K562 (cell line): ENCODE results near the gene NTRK1. TPM values are rescaled to one million over a fixed set of nuclear protein-coding genes. Genes with fewer than 3 reads are reported as not detected.

Source experiments
- CHD1 ChIP-seq: fragments of 200-600 bp; sonication (generic); IDR thresholded peaks from one replicate; pipeline ENCODE4 v1.6.1; 2012; ENCODE audit warnings: mild to moderate bottlenecking, moderate library complexity, low read length, inconsistent platforms
- DACH1 ChIP-seq: fragments of 450-650 bp; IDR thresholded peaks from 2 replicates; pipeline ENCODE4 v1.6.1; 2018; ENCODE audit not compliant: partially characterized antibody
- LARP7 ChIP-seq: fragments of 450-650 bp; IDR thresholded peaks from 2 replicates; pipeline ENCODE4 v1.6.1; 2016
- MAZ ChIP-seq, 2 experiments: fragments of 450-650 bp in 1 of 2; sonication (generic) in 1 of 2; formaldehyde crosslinking; IDR thresholded peaks in 1 of 2; conservative IDR thresholded peaks in 1 of 2; 2 replicates each; pipeline versions ENCODE4 v1.4.0 to v1.5.0; 2020; ENCODE audit warnings: mild to moderate bottlenecking in 1 of 2, missing genetic modification reagents in 1 of 2
- MBD1 ChIP-seq: fragments of 250-450 bp; sonication (Bioruptor Pico); IDR thresholded peaks from 2 replicates; pipeline ENCODE4 v1.8.0; 2022; ENCODE audit warnings: inconsistent platforms
- MNT ChIP-seq, 2 experiments: fragments of 450-650 bp; conservative IDR thresholded peaks; 2 replicates each; pipeline ENCODE4 v1.6.1; 2017; ENCODE audit warnings: mild to moderate bottlenecking in 2 of 2, moderate library complexity in 2 of 2
- NCOA2 ChIP-seq, 2 experiments: fragments of 450-650 bp; IDR thresholded peaks; 2 replicates each; pipeline ENCODE4 v1.6.1; 2018; ENCODE audit warnings: mild to moderate bottlenecking in 2 of 2, moderate library complexity in 1 of 2; ENCODE audit not compliant: partially characterized antibody in 2 of 2
- NONO ChIP-seq, 2 experiments: fragments of 200-400 bp in 1 of 2; fragments of 450-650 bp in 1 of 2; formaldehyde crosslinking in 1 of 2; IDR thresholded peaks; 2 replicates each; pipeline ENCODE4 v1.6.1; 2017; ENCODE audit warnings: low read depth in 2 of 2, mild to moderate bottlenecking in 2 of 2, moderate library complexity in 2 of 2, low read length in 1 of 2
- PCBP1 ChIP-seq: fragments of 200-400 bp; formaldehyde crosslinking; IDR thresholded peaks from 2 replicates; pipeline ENCODE4 v1.6.1; 2018; ENCODE audit warnings: mild to moderate bottlenecking, low read depth, low read length; ENCODE audit not compliant: poor library complexity, severe bottlenecking
- POLR2G ChIP-seq: fragments of 200-400 bp; formaldehyde crosslinking; IDR thresholded peaks from 2 replicates; pipeline ENCODE4 v1.6.1; 2017; ENCODE audit warnings: low read depth, mild to moderate bottlenecking, antibody characterized with exemption, low read length, moderate library complexity
- RBBP5 ChIP-seq: fragments of 200-600 bp; sonication (generic); IDR thresholded peaks from 2 replicates; pipeline ENCODE4 v1.6.1; 2012; ENCODE audit warnings: borderline replicate concordance, mild to moderate bottlenecking, low read length, control low read depth, inconsistent platforms; ENCODE audit not compliant: insufficient read depth, poor library complexity, severe bottlenecking
- SMARCA4 ChIP-seq: fragments of 450-650 bp; IDR thresholded peaks from 2 replicates; pipeline ENCODE4 v1.6.1; 2016
- SRF ChIP-seq, 2 experiments: fragments of 250-450, 450-650 bp in 1 of 2; sonication (Bioruptor Pico) in 1 of 2; sonication (generic) in 1 of 2; formaldehyde crosslinking; IDR thresholded peaks; 2 replicates each; pipeline versions ENCODE4 v1.5.0 to v1.5.1; 2020 to 2022; ENCODE audit warnings: mild to moderate bottlenecking in 1 of 2, missing genetic modification reagents in 1 of 2
- TAL1 ChIP-seq: fragments of 450-650 bp; IDR thresholded peaks from 2 replicates; pipeline ENCODE4 v1.6.1; 2016; ENCODE audit warnings: mild to moderate bottlenecking
- ZBTB7A ChIP-seq: IDR thresholded peaks from 2 replicates; pipeline ENCODE4 v1.6.1; 2011; ENCODE audit warnings: low read depth, mild to moderate bottlenecking, low read length, moderate library complexity, borderline replicate concordance; ENCODE audit not compliant: control insufficient read depth
- ZKSCAN1 ChIP-seq: fragments of 150-350 bp; IDR thresholded peaks from 2 replicates; pipeline ENCODE4 v1.6.1; 2016; ENCODE audit warnings: low read depth, low read length
- polyA plus RNA-seq, 8 experiments: library from polyadenylated mRNA; depleted of rRNA in 4 of 8; stranded (reverse) in 5 of 8; unstranded in 3 of 8; fragments of >200 nt; fragmentation: Nextera tagmentation in 2 of 8; fragmentation: Illumina TruSeq in 1 of 8; extraction: Ambion mirVana in 2 of 8; extraction: Trizol in 1 of 8; gene quantifications; 2 replicates each; pipeline versions ENCODE4 v1.2.1 to v1.2.3, GENCODE V29; 2011 to 2014; ENCODE audit warnings: inconsistent platforms in 1 of 8, missing spikeins in 1 of 8
- total RNA-seq, 7 experiments: library from RNA; depleted of rRNA in 6 of 7; stranded (reverse); fragments of >200 nt in 6 of 7; fragmentation: Illumina TruSeq in 2 of 7; extraction: Trizol in 2 of 7; gene quantifications; 2 replicates each; pipeline versions ENCODE4 v1.2.1 to v1.2.3, GENCODE V29; 2011 to 2021; ENCODE audit warnings: low replicate concordance in 1 of 7
- TF ChIP-seq, protein P1 (sequence below): fragments of 250-450 bp; sonication (Bioruptor Pico); IDR thresholded peaks from 2 replicates; pipeline ENCODE4 v1.8.0; 2021; ENCODE audit warnings: moderate library complexity, mild to moderate bottlenecking, inconsistent platforms
- TF ChIP-seq, protein P2 (sequence below): fragments of 450-650 bp; IDR thresholded peaks from 2 replicates; pipeline ENCODE4 v1.6.1; 2018; ENCODE audit not compliant: partially characterized antibody

The NTRK1 gene
- total and polyA plus RNA-seq, 9 of the 15 experiments (the other 6 are each of a cell fraction or from before 2014, with no cell fraction given), result 0.46 to 30.0 (median 7.9) TPM

- no peak for TF ChIP-seq LARP7
- TF ChIP-seq, protein P1, sequence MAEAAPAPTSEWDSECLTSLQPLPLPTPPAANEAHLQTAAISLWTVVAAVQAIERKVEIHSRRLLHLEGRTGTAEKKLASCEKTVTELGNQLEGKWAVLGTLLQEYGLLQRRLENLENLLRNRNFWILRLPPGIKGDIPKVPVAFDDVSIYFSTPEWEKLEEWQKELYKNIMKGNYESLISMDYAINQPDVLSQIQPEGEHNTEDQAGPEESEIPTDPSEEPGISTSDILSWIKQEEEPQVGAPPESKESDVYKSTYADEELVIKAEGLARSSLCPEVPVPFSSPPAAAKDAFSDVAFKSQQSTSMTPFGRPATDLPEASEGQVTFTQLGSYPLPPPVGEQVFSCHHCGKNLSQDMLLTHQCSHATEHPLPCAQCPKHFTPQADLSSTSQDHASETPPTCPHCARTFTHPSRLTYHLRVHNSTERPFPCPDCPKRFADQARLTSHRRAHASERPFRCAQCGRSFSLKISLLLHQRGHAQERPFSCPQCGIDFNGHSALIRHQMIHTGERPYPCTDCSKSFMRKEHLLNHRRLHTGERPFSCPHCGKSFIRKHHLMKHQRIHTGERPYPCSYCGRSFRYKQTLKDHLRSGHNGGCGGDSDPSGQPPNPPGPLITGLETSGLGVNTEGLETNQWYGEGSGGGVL (CRISPR knock-in tag), result no peak
- TF ChIP-seq MBD1 (CRISPR knock-in tag), result no peak
- TF ChIP-seq ZKSCAN1, result no peak
- TF ChIP-seq RBBP5, result peak; percentile 2
- TF ChIP-seq SMARCA4, result no peak
- peak in 1 of 2 experiments; percentile 50; a peak in 2 of 4 replicates for TF ChIP-seq MNT (conservative IDR thresholded peaks at IDR 0.05)
- no peak for TF ChIP-seq NCOA2 (IDR thresholded peaks at IDR 0.05; ENCODE audit: partially characterized antibody in 2 of 2)
- no peak for TF ChIP-seq TAL1
- TF ChIP-seq SRF (CRISPR knock-in tag; IDR thresholded peaks at IDR 0.05), result 0 out of 4 replicates have a peak, but pooled peaks of 1 of the 2 experiments have one; percentile 9
- 0 out of 4 replicates have a peak, but pooled peaks of 1 of the 2 experiments have one; percentile 15 for TF ChIP-seq NONO (IDR thresholded peaks at IDR 0.05; ENCODE audit: low read depth in 2 of 2, low read length in 1 of 2)
- TF ChIP-seq POLR2G, result peak; percentile 47
- TF ChIP-seq MAZ (CRISPR knock-in tag; conservative IDR thresholded peaks at IDR 0.05 in 1 of 2, IDR thresholded peaks at IDR 0.05 in 1 of 2), result peak in 1 of 2 experiments; percentile 57; a peak in 1 of 4 replicates
- TF ChIP-seq, protein P2, sequence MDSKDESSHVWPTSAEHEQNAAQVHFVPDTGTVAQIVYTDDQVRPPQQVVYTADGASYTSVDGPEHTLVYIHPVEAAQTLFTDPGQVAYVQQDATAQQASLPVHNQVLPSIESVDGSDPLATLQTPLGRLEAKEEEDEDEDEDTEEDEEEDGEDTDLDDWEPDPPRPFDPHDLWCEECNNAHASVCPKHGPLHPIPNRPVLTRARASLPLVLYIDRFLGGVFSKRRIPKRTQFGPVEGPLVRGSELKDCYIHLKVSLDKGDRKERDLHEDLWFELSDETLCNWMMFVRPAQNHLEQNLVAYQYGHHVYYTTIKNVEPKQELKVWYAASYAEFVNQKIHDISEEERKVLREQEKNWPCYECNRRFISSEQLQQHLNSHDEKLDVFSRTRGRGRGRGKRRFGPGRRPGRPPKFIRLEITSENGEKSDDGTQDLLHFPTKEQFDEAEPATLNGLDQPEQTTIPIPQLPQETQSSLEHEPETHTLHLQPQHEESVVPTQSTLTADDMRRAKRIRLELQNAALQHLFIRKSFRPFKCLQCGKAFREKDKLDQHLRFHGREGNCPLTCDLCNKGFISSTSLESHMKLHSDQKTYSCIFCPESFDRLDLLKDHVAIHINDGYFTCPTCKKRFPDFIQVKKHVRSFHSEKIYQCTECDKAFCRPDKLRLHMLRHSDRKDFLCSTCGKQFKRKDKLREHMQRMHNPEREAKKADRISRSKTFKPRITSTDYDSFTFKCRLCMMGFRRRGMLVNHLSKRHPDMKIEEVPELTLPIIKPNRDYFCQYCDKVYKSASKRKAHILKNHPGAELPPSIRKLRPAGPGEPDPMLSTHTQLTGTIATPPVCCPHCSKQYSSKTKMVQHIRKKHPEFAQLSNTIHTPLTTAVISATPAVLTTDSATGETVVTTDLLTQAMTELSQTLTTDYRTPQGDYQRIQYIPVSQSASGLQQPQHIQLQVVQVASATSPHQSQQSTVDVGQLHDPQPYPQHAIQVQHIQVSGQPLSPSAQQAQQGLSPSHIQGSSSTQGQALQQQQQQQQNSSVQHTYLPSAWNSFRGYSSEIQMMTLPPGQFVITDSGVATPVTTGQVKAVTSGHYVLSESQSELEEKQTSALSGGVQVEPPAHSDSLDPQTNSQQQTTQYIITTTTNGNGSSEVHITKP, result peak; percentile 88
- TF ChIP-seq ZBTB7A, result peak; percentile 61; the same call in 1 of the 2 replicates
- peak; percentile 27 for TF ChIP-seq DACH1
- peak; percentile 55 for TF ChIP-seq CHD1
- peak; percentile 56 for TF ChIP-seq PCBP1
Observed at GRCh38 chr1:156858959-156859522, 1.6 kb upstream of the NTRK1 start, which contains the start of gene INSRR (continued).
